ENCODE measurements around the gene ETFRF1. TPM values are rescaled to one million over a fixed set of nuclear protein-coding genes. Genes with fewer than 3 reads are reported as not detected.

Gene ETFRF1
- total RNA-seq, 1 experiment from 2014 or later, result 8.4 TPM

DNA sequence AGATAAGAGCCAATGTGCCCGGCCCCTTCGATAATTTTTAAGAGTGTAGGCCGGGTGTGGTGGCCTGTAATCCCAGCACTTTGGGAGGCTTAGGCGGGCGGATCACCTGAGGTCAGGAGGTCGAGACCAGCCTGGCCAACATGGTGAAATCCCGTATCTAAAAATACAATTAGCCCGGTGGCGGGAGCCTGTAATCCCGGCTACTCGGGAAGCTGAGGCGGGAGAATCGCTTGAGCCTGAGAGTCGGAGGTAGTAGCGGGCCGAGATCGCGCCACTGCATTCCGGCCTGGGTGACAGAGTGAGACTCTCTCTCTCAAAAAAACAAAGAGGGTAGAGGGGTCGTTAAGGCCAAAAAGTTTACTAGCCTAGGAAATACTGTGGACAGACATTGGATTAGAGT, 53.1 kb downstream of the ETFRF1 start:
- Histone ChIP-seq H4K20me1 (ENCODE audit: insufficient read depth) (no peaks in the 10 kb centered on the region), H3K9me2 (ENCODE audit: insufficient read depth) (no peaks in the 10 kb centered on the region), H2AFZ (ENCODE audit: low read depth, low read length, poor library complexity, severe bottlenecking) (no peak overlapping the region), H3K4me2 (ENCODE audit: low read length) (no peak overlapping the region), H3K27ac (ENCODE audit: low read depth, low read length) (no peak overlapping the region), H3K79me2 (ENCODE audit: insufficient read depth, low read length) (peaks cover 63% of the 10 kb centered on the region), H3K4me1 (ENCODE audit: control insufficient read depth in 1 of 2, insufficient read depth in 2 of 2, low read length in 2 of 2) (peaks cover 0 to 16% of the 10 kb centered on the region in 2 experiments; a peak in 3 of 4 replicates), H3K4me3 (replicated peaks in 1 of 2; ENCODE audit: low read depth in 1 of 2, low read length in 2 of 2) (no peak overlapping the region), H3K36me3 (ENCODE audit: control insufficient read depth in 1 of 2, insufficient read depth in 2 of 2, low read length in 2 of 2) (no peaks in the 10 kb centered on the region), H3K27me3 (ENCODE audit: insufficient read depth, low read length) (no peaks in the 10 kb centered on the region), H3K9ac (ENCODE audit: low read length) (no peak overlapping the region), H3K9me3 (ENCODE audit: control insufficient read depth in 1 of 2, insufficient read depth in 1 of 2, low read depth in 1 of 2, low read length in 2 of 2) (no peaks in the 10 kb centered on the region)
- BruUV-seq (replicated peaks), result no TSS peak
- no peak for DNase-seq (ENCODE audit: low read depth, low spot score)
- ChIA-PET RAD21 (ENCODE audit: low non-redundant PET in 1 of 2, low total read pairs in 2 of 2, uncharacterized antibody in 2 of 2, unreplicated experiment in 2 of 2) (no interaction called here), CTCF (no interaction called here), POLR2A (no interaction called here)
- intact Hi-C loops (cut with micrococcal nuclease), result loop anchor here (10.0 kb wide), 2 partner anchors 307 to 797 kb away; partner anchors contain the start of gene LMNTD1
- no peak for ATAC-seq
- no peak for TF ChIP-seq JUND (IDR thresholded peaks at IDR 0.05)
- no peak for TF ChIP-seq MAX (IDR thresholded peaks at IDR 0.05)
- no peak for TF ChIP-seq CBX3 (IDR thresholded peaks at IDR 0.05; ENCODE audit: low read depth)
- no peak for TF ChIP-seq EZH2phosphoT487 (IDR thresholded peaks at IDR 0.05; ENCODE audit: borderline replicate concordance)
- no peak for TF ChIP-seq POLR2AphosphoS5 (IDR thresholded peaks at IDR 0.05; ENCODE audit: low read depth, low read length)
- no peak for TF ChIP-seq ZFX (IDR thresholded peaks at IDR 0.05)
- TF ChIP-seq, protein P1, sequence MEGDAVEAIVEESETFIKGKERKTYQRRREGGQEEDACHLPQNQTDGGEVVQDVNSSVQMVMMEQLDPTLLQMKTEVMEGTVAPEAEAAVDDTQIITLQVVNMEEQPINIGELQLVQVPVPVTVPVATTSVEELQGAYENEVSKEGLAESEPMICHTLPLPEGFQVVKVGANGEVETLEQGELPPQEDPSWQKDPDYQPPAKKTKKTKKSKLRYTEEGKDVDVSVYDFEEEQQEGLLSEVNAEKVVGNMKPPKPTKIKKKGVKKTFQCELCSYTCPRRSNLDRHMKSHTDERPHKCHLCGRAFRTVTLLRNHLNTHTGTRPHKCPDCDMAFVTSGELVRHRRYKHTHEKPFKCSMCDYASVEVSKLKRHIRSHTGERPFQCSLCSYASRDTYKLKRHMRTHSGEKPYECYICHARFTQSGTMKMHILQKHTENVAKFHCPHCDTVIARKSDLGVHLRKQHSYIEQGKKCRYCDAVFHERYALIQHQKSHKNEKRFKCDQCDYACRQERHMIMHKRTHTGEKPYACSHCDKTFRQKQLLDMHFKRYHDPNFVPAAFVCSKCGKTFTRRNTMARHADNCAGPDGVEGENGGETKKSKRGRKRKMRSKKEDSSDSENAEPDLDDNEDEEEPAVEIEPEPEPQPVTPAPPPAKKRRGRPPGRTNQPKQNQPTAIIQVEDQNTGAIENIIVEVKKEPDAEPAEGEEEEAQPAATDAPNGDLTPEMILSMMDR (IDR thresholded peaks at IDR 0.05 in 2 of 3, conservative IDR thresholded peaks at IDR 0.05 in 1 of 3; ENCODE audit: borderline replicate concordance in 1 of 3, insufficient read depth in 1 of 3, low read depth in 2 of 3, low read length in 2 of 3), result no peak
- TF ChIP-seq EGR1 (IDR thresholded peaks at IDR 0.05; ENCODE audit: low read depth), result no peak

DNA sequence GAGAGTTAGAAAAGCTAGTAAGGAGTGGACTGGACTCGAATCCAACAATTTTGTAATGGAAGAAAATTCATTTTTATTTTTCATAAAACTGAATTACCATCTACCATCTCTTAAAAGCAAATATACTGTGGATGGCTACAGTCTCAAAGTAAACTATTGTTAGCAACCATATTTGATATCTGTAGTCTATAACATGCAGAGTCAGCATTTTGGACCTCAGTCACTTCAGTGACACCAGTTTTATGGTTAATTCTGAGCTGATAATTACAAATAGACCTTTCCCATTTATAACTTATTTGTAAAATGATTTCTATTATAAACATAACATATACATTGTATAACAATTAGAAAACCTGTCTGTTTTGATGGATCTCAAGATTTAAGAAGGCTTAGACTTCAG, 53.7 kb downstream of the ETFRF1 start:
- H3K27me3 ChIP-seq (ENCODE audit: insufficient read depth, low read length), result no peaks in the 10 kb centered on the region
- H3K4me1 ChIP-seq (ENCODE audit: control insufficient read depth in 1 of 2, insufficient read depth in 2 of 2, low read length in 2 of 2), result peaks cover 0 to 16% of the 10 kb centered on the region in 2 experiments; a peak in 3 of 4 replicates
- CTCF ChIA-PET, result no interaction called here
- H3K9me2 ChIP-seq (ENCODE audit: insufficient read depth), result no peaks in the 10 kb centered on the region
- no peak overlapping the region for H3K27ac ChIP-seq (ENCODE audit: low read depth, low read length)
- H3K36me3 ChIP-seq (ENCODE audit: control insufficient read depth in 1 of 2, insufficient read depth in 2 of 2, low read length in 2 of 2), result no peaks in the 10 kb centered on the region
- peaks cover 58% of the 10 kb centered on the region for H3K79me2 ChIP-seq (ENCODE audit: insufficient read depth, low read length)
- intact Hi-C loops (cut with micrococcal nuclease), result loop anchor here (10.0 kb wide), 2 partner anchors 306 to 796 kb away; partner anchors contain the start of gene LMNTD1
- BruUV-seq (replicated peaks), result no TSS peak
- H3K4me3 ChIP-seq (replicated peaks in 1 of 2; ENCODE audit: low read depth in 1 of 2, low read length in 2 of 2), result no peak overlapping the region
- H4K20me1 ChIP-seq (ENCODE audit: insufficient read depth), result no peaks in the 10 kb centered on the region
- RAD21 ChIA-PET (ENCODE audit: low non-redundant PET in 1 of 2, low total read pairs in 2 of 2, uncharacterized antibody in 2 of 2, unreplicated experiment in 2 of 2), result no interaction called here
- H3K9ac ChIP-seq (ENCODE audit: low read length), result no peak overlapping the region
- no peak overlapping the region for H2AFZ ChIP-seq (ENCODE audit: low read depth, low read length, poor library complexity, severe bottlenecking)
- no peak for DNase-seq (ENCODE audit: low read depth, low spot score)
- no peak overlapping the region for H3K4me2 ChIP-seq (ENCODE audit: low read length)
- H3K9me3 ChIP-seq (ENCODE audit: control insufficient read depth in 1 of 2, insufficient read depth in 1 of 2, low read depth in 1 of 2, low read length in 2 of 2), result no peaks in the 10 kb centered on the region
- POLR2A ChIA-PET, result no interaction called here
- ATAC-seq, result no peak
- TF ChIP-seq RAD21 (IDR thresholded peaks at IDR 0.05; ENCODE audit: low read depth) (no peak), POLR2AphosphoS5 (IDR thresholded peaks at IDR 0.05; ENCODE audit: low read depth, low read length) (no peak), SIN3A (IDR thresholded peaks at IDR 0.05; ENCODE audit: low read depth) (no peak), POLR2A (IDR thresholded peaks at IDR 0.05; ENCODE audit: borderline replicate concordance, extremely low read depth, insufficient read depth, insufficient read length) (no peak), EZH2 (IDR thresholded peaks at IDR 0.05) (no peak), FOSL1 (IDR thresholded peaks at IDR 0.05; ENCODE audit: low read depth) (no peak), SRF (IDR thresholded peaks at IDR 0.05; ENCODE audit: low read depth) (no peak)
